Mucosa of descending colon (tissue), 3 donors: ENCODE results near the gene SPEM1. TPM values are rescaled to one million over a fixed set of nuclear protein-coding genes. Genes with fewer than 3 reads are reported as not detected.

Source experiments
- ATAC-seq: fragments of 200-7000 bp; cut with Tn5 transposase; one replicate; pipeline ENCODE4 v1.9.1; 2020; ENCODE audit warnings: mild to moderate bottlenecking, moderate library complexity
- DNase-seq, 3 donors: peaks; one replicate each; pipeline ENCODE4 v3.0.0-alpha.2; 2020
- H3K36me3 ChIP-seq: fragments of 200-600 bp; one replicate; pipeline ENCODE4 v1.8.0; 2021; ENCODE audit warnings: low read depth, mild to moderate bottlenecking
- H3K4me1 ChIP-seq: fragments of 200-600 bp; one replicate; pipeline ENCODE4 v1.8.0; 2021; ENCODE audit warnings: low read depth, mild to moderate bottlenecking
- H3K4me3 ChIP-seq: fragments of 200-600 bp; one replicate; pipeline ENCODE4 v1.8.0; 2021; ENCODE audit warnings: mild to moderate bottlenecking
- H3K9me3 ChIP-seq: fragments of 200-600 bp; one replicate; pipeline ENCODE4 v1.8.0; 2021; ENCODE audit warnings: mild to moderate bottlenecking
- intact Hi-C, 2 donors: fragments of 100-400 bp; cut with DNase I in 1 of 2; cut with micrococcal nuclease in 1 of 2; formaldehyde crosslinking; loops; one replicate each; pipeline versions ENCODE4 v1.11.0 to v1.11.1; 2022; cut with DNase I, micrococcal nuclease
- long read RNA-seq, 2 donors: library from polyadenylated mRNA; unstranded; transcript quantifications; one replicate each; pipeline ENCODE4 v2.0.0, GENCODE V29; 2019 to 2021
- total RNA-seq, 3 donors: library from RNA; stranded (reverse); fragmentation: NEBNext Ultra II Directional in 2 of 3; extraction: Animal tissue kit (Norgen Biotek cat#: 25700) in 2 of 3; gene quantifications; one replicate each; pipeline versions ENCODE4 v1.2.1 to v1.2.4, GENCODE V29; 2021 to 2023
- TF ChIP-seq, protein P1 (sequence below): fragments of 200-600 bp; IDR thresholded peaks from one replicate; pipeline ENCODE4 v1.8.0; 2022; ENCODE audit warnings: antibody characterized with exemption, mild to moderate bottlenecking
- donor health status: DM: no; HTN: no; CAD: no; lungs with moderate emphysema.
- donor health status: DM: no; HTN: no; CAD: no.
- donor health status: DM: no; HTN: yes; CAD: no.

SPEM1 gene, protein sequence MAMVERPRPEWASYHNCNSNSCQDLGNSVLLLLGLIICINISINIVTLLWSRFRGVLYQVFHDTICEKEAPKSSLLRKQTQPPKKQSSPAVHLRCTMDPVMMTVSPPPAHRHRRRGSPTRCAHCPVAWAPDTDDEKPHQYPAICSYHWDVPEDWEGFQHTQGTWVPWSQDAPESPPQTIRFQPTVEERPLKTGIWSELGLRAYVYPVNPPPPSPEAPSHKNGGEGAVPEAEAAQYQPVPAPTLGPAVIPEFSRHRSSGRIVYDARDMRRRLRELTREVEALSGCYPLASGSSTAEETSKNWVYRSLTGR
- total RNA-seq = not detected
- long read RNA-seq, donor 1 = 0 reads
- long read RNA-seq, donor 2 = 0 reads

DNA sequence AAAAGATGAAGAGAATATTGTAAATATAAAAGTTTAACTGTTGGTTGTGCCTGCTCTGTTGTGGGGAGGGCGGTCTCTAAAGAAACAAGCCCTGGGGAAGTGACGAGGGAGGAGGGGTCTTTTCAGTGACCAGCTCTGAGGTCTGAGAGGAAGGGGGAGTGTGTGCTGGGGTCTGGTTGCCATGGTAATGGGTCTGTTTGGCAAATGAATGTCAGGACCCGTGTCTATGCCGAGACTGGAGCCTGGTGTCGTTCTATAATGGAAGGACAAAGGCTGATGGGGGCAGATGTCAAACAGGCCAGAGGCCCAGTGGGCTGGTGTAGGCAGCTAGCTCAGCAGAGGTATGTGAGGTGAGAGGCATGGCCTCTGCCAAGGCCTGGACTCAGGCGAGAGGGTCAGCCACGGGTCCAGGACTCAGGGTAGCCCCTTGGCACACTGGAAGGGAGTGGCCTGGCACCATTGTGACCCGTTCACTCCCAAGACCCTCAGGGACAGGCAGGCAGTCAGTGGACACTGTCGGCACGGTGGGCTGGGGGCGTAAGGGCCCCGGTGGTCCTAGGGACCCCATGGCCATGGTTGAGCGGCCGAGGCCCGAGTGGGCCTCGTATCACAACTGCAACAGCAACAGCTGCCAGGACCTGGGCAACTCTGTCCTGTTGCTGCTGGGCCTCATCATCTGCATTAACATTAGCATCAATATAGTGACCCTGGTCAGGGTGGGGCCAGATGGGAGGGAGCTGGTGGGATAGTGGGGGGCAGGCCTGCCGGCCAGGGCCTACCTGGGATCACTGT is at the start of gene SPEM1:
TSS of gene SPEM1 (plus strand) at position 506 of the 792 bp plus-strand sequence. CDS start at position 567, 61 bp downstream.
- Histone ChIP-seq H3K36me3 (no peaks in the 10 kb centered on the region), H3K4me1 (no peaks in the 10 kb centered on the region), H3K9me3 (no peaks in the 10 kb centered on the region), H3K4me3 (no peak within 1 kb of the TSS)
- TF ChIP-seq, protein P1, sequence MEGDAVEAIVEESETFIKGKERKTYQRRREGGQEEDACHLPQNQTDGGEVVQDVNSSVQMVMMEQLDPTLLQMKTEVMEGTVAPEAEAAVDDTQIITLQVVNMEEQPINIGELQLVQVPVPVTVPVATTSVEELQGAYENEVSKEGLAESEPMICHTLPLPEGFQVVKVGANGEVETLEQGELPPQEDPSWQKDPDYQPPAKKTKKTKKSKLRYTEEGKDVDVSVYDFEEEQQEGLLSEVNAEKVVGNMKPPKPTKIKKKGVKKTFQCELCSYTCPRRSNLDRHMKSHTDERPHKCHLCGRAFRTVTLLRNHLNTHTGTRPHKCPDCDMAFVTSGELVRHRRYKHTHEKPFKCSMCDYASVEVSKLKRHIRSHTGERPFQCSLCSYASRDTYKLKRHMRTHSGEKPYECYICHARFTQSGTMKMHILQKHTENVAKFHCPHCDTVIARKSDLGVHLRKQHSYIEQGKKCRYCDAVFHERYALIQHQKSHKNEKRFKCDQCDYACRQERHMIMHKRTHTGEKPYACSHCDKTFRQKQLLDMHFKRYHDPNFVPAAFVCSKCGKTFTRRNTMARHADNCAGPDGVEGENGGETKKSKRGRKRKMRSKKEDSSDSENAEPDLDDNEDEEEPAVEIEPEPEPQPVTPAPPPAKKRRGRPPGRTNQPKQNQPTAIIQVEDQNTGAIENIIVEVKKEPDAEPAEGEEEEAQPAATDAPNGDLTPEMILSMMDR = no peak
- DNase-seq (no peak), ATAC-seq (no peak)
- intact Hi-C loops = no loop called here

DNA sequence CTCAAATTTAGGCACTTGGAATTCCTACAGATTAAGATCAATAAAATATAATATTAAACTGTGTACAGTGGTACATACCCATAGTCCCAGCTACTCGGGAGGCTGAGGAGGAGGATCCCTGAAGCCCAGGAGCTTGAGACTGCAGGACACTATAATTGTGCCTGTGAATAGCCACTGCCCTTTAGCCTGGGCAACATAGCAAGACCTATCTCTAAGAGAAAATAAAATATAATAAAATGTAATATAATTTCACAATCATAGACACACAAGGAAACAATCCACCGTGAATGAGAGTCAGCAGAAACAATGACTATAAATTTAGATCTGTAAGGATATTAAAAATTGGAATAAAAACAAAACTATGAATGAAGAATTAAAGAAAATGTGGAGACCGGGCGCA is 49.3 kb upstream of the SPEM1 start:
- Histone ChIP-seq H3K9me3 (no peaks in the 10 kb centered on the region), H3K4me3 (no peak overlapping the region), H3K4me1 (no peaks in the 10 kb centered on the region), H3K36me3 (no peaks in the 10 kb centered on the region)
- intact Hi-C loops = no loop called here
- TF ChIP-seq, protein P1 = no peak
- DNase-seq = no peak
- ATAC-seq = peak; percentile 59

DNA sequence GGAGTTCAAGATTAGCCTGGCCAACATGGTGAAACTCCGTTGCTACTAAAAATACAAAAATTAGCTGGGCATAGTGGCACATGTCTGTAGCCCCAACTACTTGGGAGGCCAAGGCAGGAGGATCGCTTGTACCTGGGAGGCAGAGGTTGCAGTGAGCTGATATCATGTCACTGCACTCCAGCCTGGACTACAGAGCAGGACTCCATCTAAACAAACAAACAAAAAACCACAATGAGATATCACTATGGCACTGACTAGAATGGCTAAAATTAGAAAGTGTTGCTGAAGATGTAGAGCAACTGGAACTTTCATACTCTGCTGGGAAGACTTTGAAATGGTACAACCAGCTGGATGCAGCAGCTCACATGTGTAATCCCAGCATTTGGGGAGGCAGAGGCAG is 45.8 kb upstream of the SPEM1 start:
- DNase-seq = no peak
- Histone ChIP-seq H3K36me3 (no peaks in the 10 kb centered on the region), H3K4me1 (no peaks in the 10 kb centered on the region), H3K4me3 (no peak overlapping the region), H3K9me3 (no peaks in the 10 kb centered on the region)
- intact Hi-C loops = no loop called here
- TF ChIP-seq, protein P1 = no peak
- ATAC-seq = no peak

DNA sequence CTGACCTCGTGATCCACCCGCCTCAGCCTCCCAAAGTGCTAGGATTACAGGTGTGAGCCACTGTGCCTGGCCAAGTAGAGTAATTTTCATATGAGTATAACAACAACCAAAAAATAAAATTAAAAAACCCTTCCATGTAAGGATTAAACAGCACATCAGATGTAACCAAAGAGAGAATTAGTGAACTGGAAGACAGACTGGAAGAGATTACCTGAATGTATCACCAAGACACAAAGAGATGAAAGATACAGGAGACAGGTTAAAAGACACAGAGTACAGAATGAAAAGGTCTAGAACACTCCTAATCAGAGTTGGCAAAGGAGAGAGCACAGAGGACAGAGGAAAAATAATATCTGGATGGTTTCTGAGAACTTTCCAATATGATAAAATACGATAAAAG is 41.0 kb upstream of the SPEM1 start:
- Histone ChIP-seq H3K36me3 (no peaks in the 10 kb centered on the region), H3K4me3 (no peak overlapping the region), H3K9me3 (no peaks in the 10 kb centered on the region), H3K4me1 (peaks cover 7% of the 10 kb centered on the region)
- TF ChIP-seq, protein P1 = no peak
- no peak for ATAC-seq
- no peak for DNase-seq
- intact Hi-C loops = no loop called here

DNA sequence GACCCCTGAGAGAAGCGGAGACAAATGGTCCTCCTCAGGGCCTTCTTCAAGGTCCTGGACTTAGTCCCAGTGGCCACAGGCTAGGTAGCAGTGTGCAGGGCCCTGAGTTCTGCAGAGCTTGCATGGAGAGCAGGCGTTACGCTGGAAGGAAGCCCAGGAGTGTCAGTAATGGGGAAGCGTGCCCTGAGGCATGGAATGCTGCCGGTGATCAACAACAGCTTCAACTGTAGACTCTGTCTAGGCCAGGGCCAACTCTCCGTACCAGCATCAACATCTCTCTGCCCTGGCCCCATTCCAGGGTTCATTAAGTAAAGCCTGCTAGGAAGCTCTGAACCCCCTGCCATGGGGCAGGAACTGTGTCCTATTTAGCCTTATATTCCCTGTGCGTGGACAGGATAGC is 39.8 kb upstream of the SPEM1 start:
- no peaks in the 10 kb centered on the region for H3K9me3 ChIP-seq
- ATAC-seq (peak; percentile 32), DNase-seq (peak in 2 of 3 donors; percentile 54 to 64)
- H3K4me3 ChIP-seq = no peak overlapping the region
- intact Hi-C loops = no loop called here
- H3K4me1 ChIP-seq = peaks cover 7% of the 10 kb centered on the region
- H3K36me3 ChIP-seq = no peaks in the 10 kb centered on the region
- TF ChIP-seq, protein P1 = no peak
